ENCODE data around the gene GNG12.

The GNG12 gene

GRCh38 chr1:67679691-67680090, 153.6 kb downstream of the GNG12 start:
- no peak overlapping the region for H3K4me3 ChIP-seq (ENCODE audit: low read length, poor library complexity, severe bottlenecking)
- TF ChIP-seq EZH2phosphoT487 (IDR thresholded peaks at IDR 0.05; ENCODE audit: borderline replicate concordance): no peak
- no peak for TF ChIP-seq CTCF (conservative IDR thresholded peaks at IDR 0.05; ENCODE audit: low read length)
- H3K9ac ChIP-seq (ENCODE audit: low read depth, low read length, poor library complexity, severe bottlenecking): no peak overlapping the region
- no peaks in the 10 kb centered on the region for H3K9me2 ChIP-seq (replicated peaks; ENCODE audit: low read depth, low read length)
- no peaks in the 10 kb centered on the region for H3K9me3 ChIP-seq (ENCODE audit: insufficient read depth, low read depth, low read length)
- no peaks in the 10 kb centered on the region for H3K36me3 ChIP-seq (ENCODE audit: insufficient read depth, low read length)
- H2AFZ ChIP-seq (ENCODE audit: low read length): no peak overlapping the region
- H3K4me1 ChIP-seq (ENCODE audit: insufficient read depth, low read length, poor library complexity, severe bottlenecking): peaks cover 15% of the 10 kb centered on the region
- no peak overlapping the region for H3K4me2 ChIP-seq (ENCODE audit: low read depth, low read length, poor library complexity, severe bottlenecking)
- H3K27me3 ChIP-seq (ENCODE audit: insufficient read depth, low read length, poor library complexity, severe bottlenecking): peaks cover 11% of the 10 kb centered on the region
- H4K20me1 ChIP-seq (ENCODE audit: insufficient read depth, low read length, poor library complexity, severe bottlenecking): no peaks in the 10 kb centered on the region
- H3K79me2 ChIP-seq (ENCODE audit: insufficient read depth, low read length): no peaks in the 10 kb centered on the region
- H3F3A ChIP-seq (ENCODE audit: low read depth): no peaks in the 10 kb centered on the region

- H3K36me3 ChIP-seq (ENCODE audit: insufficient read depth, low read length): no peaks in the 10 kb centered on the region
- no peak overlapping the region for H3K9ac ChIP-seq (ENCODE audit: low read depth, low read length, poor library complexity, severe bottlenecking)
- no peaks in the 10 kb centered on the region for H3K79me2 ChIP-seq (ENCODE audit: insufficient read depth, low read length)
- no peaks in the 10 kb centered on the region for H3K9me3 ChIP-seq (ENCODE audit: insufficient read depth, low read depth, low read length)
- peaks cover 13% of the 10 kb centered on the region for H3K4me1 ChIP-seq (ENCODE audit: insufficient read depth, low read length, poor library complexity, severe bottlenecking)
- H3K27me3 ChIP-seq (ENCODE audit: insufficient read depth, low read length, poor library complexity, severe bottlenecking): peaks cover 11% of the 10 kb centered on the region
- H3F3A ChIP-seq (ENCODE audit: low read depth): no peaks in the 10 kb centered on the region
- H3K4me3 ChIP-seq (ENCODE audit: low read length, poor library complexity, severe bottlenecking): no peak overlapping the region
- H2AFZ ChIP-seq (ENCODE audit: low read length): no peak overlapping the region
- TF ChIP-seq EZH2phosphoT487 (IDR thresholded peaks at IDR 0.05; ENCODE audit: borderline replicate concordance) (no peak), CTCF (conservative IDR thresholded peaks at IDR 0.05; ENCODE audit: low read length) (no peak)
- H4K20me1 ChIP-seq (ENCODE audit: insufficient read depth, low read length, poor library complexity, severe bottlenecking): no peaks in the 10 kb centered on the region
- H3K4me2 ChIP-seq (ENCODE audit: low read depth, low read length, poor library complexity, severe bottlenecking): no peak overlapping the region
- no peaks in the 10 kb centered on the region for H3K9me2 ChIP-seq (replicated peaks; ENCODE audit: low read depth, low read length)
Measured at GRCh38 chr1:67677930-67678329, 155.3 kb downstream of the GNG12 start.

- Histone ChIP-seq H3F3A (ENCODE audit: low read depth) (no peaks in the 10 kb centered on the region), H3K4me2 (ENCODE audit: low read depth, low read length, poor library complexity, severe bottlenecking) (no peak overlapping the region)
Measured at GRCh38 chr1:67677408-67677807, 155.9 kb downstream of the GNG12 start.

More at GRCh38 chr1:67677408-67677807, 155.9 kb downstream of the GNG12 start:
- Histone ChIP-seq H3K36me3 (ENCODE audit: insufficient read depth, low read length) (no peaks in the 10 kb centered on the region), H3K9me2 (replicated peaks; ENCODE audit: low read depth, low read length) (no peaks in the 10 kb centered on the region), H2AFZ (ENCODE audit: low read length) (no peak overlapping the region), H3K79me2 (ENCODE audit: insufficient read depth, low read length) (no peaks in the 10 kb centered on the region), H3K4me1 (ENCODE audit: insufficient read depth, low read length, poor library complexity, severe bottlenecking) (peaks cover 13% of the 10 kb centered on the region), H3K9me3 (ENCODE audit: insufficient read depth, low read depth, low read length) (no peaks in the 10 kb centered on the region), H3K4me3 (ENCODE audit: low read length, poor library complexity, severe bottlenecking) (no peak overlapping the region), H4K20me1 (ENCODE audit: insufficient read depth, low read length, poor library complexity, severe bottlenecking) (no peaks in the 10 kb centered on the region), H3K9ac (ENCODE audit: low read depth, low read length, poor library complexity, severe bottlenecking) (no peak overlapping the region), H3K27me3 (ENCODE audit: insufficient read depth, low read length, poor library complexity, severe bottlenecking) (peaks cover 15% of the 10 kb centered on the region)
- TF ChIP-seq EZH2phosphoT487 (IDR thresholded peaks at IDR 0.05; ENCODE audit: borderline replicate concordance) (no peak), CTCF (conservative IDR thresholded peaks at IDR 0.05; ENCODE audit: low read length) (no peak)
